SK-N-MC (cell line): Measurements from ENCODE around the gene ORAI3.

Experiments
- DNase-seq: peaks from one replicate; pipeline ENCODE4 v3.0.0-alpha.2; 2011; ENCODE audit warnings: low read depth, low spot score
- H3K27ac ChIP-seq: fragments of 200-600 bp; sonication (generic); 2 replicates; pipeline ENCODE4 v1.5.1; 2016; ENCODE audit warnings: mixed run types
- H3K36me3 ChIP-seq: fragments of 200-600 bp; sonication (generic); 2 replicates; pipeline ENCODE4 v1.6.1; 2017; ENCODE audit warnings: antibody characterized with exemption, low read length, mixed read lengths; ENCODE audit not compliant: insufficient read depth
- H3K4me3 ChIP-seq: fragments of 200-600 bp; sonication (generic); 2 replicates; pipeline ENCODE4 v1.5.1; 2016
- H3K9ac ChIP-seq: fragments of 200-600 bp; sonication (generic); 2 replicates; pipeline ENCODE4 v1.8.0; 2017; ENCODE audit warnings: mixed run types, mixed read lengths; ENCODE audit not compliant: insufficient read length
- H3K9me3 ChIP-seq: fragments of 200-600 bp; sonication (generic); 2 replicates; pipeline ENCODE4 v1.6.1; 2017; ENCODE audit warnings: low read depth, mild to moderate bottlenecking, antibody characterized with exemption, low read length, moderate library complexity, mixed read lengths
- EZH2 ChIP-seq: fragments of 200-600 bp; sonication (generic); IDR thresholded peaks from one replicate; pipeline ENCODE4 v1.6.1; 2017; ENCODE audit warnings: antibody characterized with exemption
- FOXP2 ChIP-seq: optimal IDR thresholded peaks from 2 replicates; pipeline ENCODE3; 2011; ENCODE audit warnings: mild to moderate bottlenecking, moderate library complexity; ENCODE audit not compliant: insufficient read depth; ENCODE audit errors: extremely low read length, control extremely low read depth
- POLR2AphosphoS5 ChIP-seq: IDR thresholded peaks from 2 replicates; pipeline ENCODE4 v1.6.1; 2012; ENCODE audit warnings: mild to moderate bottlenecking, low read depth, low read length, borderline replicate concordance

The ORAI3 gene

DNA sequence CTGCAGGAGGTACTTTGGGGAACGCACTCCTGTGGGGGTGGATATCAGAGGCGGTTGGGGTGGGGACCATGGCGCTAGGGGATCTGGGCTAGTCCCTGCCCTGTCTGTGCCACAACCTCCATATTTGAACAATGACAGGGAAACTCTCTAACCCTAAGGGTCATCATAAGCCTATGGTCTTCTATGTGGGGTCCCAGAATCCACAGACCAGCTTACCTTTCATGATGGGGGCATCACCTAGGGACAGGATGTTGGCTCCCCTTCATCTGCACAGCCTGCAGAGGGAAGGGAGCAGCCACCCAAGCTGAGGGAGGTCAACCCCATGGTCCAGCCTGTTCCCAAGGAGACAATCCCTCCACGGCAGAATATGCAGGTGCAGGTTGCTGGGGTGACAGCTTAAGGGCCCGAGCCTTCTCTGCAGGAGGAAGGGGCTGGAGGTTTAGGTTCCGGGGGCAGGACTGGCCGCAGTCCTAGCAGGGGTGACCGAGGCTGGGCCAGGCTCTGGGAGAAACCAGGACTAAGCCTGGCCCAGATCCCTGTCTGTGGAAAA, 1.7 kb downstream of the ORAI3 start:
- Histone ChIP-seq H3K36me3 (no peaks in the 10 kb centered on the region; the same call in 1 of the 2 replicates), H3K4me3 (no peak overlapping the region), H3K9me3 (no peaks in the 10 kb centered on the region), H3K27ac (no peak overlapping the region), H3K9ac (no peak overlapping the region)
- no peak for DNase-seq
- TF ChIP-seq FOXP2 (no peak), POLR2AphosphoS5 (no peak), EZH2 (no peak)

DNA sequence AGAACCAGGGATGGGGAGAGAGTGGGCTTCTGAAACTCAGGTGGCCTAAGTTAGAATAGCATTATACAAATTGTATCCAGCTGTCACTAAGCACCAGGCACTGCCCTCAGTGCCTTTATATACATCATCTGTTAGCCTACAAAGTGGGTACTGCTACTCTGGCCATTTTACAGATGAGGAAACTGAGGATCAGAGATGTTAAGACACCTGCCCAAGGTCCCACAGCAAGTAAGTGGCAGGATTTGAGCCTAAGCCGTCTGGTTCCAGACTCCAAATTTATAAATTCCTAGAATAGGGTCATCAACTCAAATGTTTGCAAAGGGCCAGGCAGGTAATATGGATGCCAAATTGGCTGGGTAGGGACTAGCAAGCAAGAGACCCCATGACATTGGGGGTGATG, 2.3 kb downstream of the ORAI3 start:
- no peak overlapping the region for H3K4me3 ChIP-seq

DNA sequence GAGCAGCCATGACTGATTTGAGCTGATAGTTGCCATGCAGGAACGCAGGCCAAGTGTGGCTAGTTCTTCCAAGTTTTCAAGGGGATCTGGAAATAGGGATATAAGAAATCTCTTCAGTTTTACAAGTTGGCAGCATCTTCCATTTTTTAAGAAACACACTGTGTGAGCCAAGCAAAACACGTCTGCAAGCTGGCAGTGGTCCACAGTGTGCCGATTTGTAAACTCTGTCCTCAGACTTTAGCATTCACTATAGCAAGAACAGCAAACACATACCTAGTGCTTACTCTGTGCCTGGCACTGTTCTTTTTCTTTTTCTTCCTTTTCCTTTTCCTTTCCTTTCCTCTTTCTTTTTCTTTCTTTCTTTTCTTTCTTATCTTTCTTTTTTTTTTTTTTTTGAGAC, 2.9 kb downstream of the ORAI3 start:
- Histone ChIP-seq H3K9me3 (no peaks in the 10 kb centered on the region), H3K36me3 (no peaks in the 10 kb centered on the region; the same call in 1 of the 2 replicates), H3K4me3 (no peak overlapping the region), H3K27ac (no peak overlapping the region), H3K9ac (no peak overlapping the region)
- no peak for TF ChIP-seq POLR2AphosphoS5
- no peak for TF ChIP-seq EZH2
- TF ChIP-seq FOXP2: no peak
- DNase-seq: no peak

More for the DNA sequence above, 2.3 kb downstream of the ORAI3 start:
- Histone ChIP-seq H3K36me3 (no peaks in the 10 kb centered on the region; the same call in 1 of the 2 replicates), H3K27ac (no peak overlapping the region), H3K9me3 (no peaks in the 10 kb centered on the region), H3K9ac (no peak overlapping the region)
- no peak for DNase-seq
- TF ChIP-seq POLR2AphosphoS5 (no peak), FOXP2 (no peak), EZH2 (no peak)

DNA sequence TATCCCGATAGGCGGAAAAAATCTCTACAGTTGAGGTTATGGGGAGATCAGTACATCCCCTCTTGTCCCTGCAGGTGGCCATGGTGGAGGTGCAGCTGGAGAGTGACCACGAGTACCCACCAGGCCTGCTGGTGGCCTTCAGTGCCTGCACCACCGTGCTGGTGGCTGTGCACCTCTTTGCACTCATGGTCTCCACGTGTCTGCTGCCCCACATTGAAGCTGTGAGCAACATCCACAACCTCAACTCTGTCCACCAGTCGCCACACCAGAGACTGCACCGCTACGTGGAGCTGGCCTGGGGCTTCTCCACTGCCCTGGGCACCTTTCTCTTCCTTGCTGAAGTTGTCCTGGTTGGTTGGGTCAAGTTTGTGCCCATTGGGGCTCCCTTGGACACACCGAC, 4.2 kb downstream of the ORAI3 start:
- Histone ChIP-seq H3K27ac (no peak overlapping the region), H3K9me3 (no peaks in the 10 kb centered on the region), H3K9ac (no peak overlapping the region), H3K4me3 (no peak overlapping the region), H3K36me3 (no peaks in the 10 kb centered on the region)
- DNase-seq: no peak
- TF ChIP-seq EZH2 (no peak), POLR2AphosphoS5 (no peak), FOXP2 (no peak)

DNA sequence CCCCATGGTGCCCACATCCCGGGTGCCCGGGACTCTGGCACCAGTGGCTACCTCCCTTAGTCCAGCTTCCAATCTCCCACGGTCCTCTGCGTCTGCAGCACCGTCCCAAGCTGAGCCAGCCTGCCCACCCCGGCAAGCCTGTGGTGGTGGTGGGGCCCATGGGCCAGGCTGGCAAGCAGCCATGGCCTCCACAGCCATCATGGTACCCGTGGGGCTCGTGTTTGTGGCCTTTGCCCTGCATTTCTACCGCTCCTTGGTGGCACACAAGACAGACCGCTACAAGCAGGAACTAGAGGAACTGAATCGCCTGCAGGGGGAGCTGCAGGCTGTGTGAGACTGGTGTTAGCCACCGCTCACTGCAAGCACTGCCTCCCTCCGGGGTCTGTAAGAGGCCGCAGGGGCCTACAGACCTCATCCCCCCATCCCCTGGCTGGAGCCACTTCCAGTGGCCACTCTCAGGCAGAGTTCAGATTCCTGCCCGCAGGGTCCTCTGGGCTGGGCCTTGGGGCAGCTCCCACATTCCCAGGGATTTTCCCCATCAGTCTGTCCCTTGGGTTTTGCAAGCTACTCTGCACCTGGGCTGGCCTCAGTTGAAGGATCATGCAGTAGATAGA, 4.8 kb downstream of the ORAI3 start:
- no peak overlapping the region for H3K27ac ChIP-seq
- TF ChIP-seq EZH2: no peak
- TF ChIP-seq POLR2AphosphoS5: no peak
- TF ChIP-seq FOXP2: no peak
- peak; percentile 55 for DNase-seq
- no peak overlapping the region for H3K9ac ChIP-seq
- H3K9me3 ChIP-seq: no peaks in the 10 kb centered on the region
- no peak overlapping the region for H3K4me3 ChIP-seq
- H3K36me3 ChIP-seq: no peaks in the 10 kb centered on the region

DNA sequence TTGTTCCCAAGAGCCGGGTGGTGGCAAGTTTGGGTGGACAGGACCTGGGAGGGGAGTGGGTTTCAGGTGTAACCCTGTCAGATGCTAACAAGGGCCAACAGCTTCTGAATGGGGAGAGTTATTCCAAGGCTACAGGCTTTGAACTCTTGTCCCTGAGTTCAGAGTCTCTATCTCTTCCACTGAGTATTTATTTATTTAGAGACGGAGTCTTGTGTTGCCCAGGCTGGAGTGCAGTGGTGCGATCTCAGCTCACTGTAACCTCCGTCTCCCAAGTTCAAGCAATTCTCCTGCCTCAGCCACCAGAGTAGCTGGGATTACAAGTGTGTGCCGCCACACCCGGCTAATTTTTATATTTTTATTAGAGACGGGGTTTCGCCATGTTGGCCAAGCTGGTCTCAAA, 6.1 kb downstream of the ORAI3 start:
- Histone ChIP-seq H3K27ac (no peak overlapping the region), H3K9me3 (no peaks in the 10 kb centered on the region), H3K4me3 (no peak overlapping the region), H3K9ac (no peak overlapping the region), H3K36me3 (peaks cover 13% of the 10 kb centered on the region)
- no peak for DNase-seq
- TF ChIP-seq EZH2: no peak

DNA sequence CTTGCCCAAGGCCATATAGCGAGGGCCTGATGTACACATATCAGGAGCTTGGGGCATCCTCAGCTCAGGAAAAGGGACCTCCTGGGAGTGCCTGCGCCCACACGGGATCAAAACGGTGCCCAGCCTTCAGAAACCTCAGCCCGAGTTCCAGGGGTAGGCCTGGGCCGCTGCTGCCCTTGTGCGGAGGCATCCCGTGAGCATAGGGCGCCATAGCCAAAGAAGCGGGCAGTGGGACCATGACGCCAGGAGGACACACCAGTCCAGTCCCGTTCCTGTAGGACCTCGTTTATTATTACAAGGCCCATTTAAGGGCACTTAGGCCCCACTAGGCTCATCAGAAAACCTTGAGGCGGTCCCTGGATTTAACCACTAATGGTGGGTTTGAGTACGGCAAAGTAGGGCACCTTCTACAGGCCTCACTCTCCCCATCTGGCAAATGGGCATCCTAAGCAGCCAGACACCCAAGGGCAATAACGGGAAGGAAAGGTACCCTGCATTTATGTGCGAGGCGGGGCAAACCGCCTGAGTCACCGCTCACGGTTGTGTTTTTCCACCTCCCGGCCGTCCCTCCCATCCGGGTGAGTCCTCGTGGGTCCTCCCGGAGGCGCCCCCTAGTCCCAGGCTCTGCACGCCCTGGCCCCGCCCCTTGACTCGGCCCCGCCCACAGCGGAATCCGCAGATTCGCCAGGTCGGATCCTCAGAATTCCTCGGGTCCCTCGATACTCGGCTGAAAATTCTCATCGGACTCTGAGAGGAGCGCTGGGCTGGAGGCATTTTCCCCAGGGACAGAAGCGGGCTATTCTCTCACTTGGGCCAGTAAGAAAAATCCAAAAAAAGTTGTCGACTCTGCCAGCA, 8.0 kb downstream of the ORAI3 start:
- Histone ChIP-seq H3K4me3 (peak overlapping the region; percentile 97), H3K9me3 (no peaks in the 10 kb centered on the region), H3K36me3 (peaks cover 31% of the 10 kb centered on the region), H3K27ac (peak overlapping the region; percentile 100), H3K9ac (peak overlapping the region; percentile 100)
- no peak for TF ChIP-seq FOXP2
- peak; percentile 39; the same call in 1 of the 2 replicates for TF ChIP-seq POLR2AphosphoS5
- TF ChIP-seq EZH2: no peak
- no peak for DNase-seq

DNA sequence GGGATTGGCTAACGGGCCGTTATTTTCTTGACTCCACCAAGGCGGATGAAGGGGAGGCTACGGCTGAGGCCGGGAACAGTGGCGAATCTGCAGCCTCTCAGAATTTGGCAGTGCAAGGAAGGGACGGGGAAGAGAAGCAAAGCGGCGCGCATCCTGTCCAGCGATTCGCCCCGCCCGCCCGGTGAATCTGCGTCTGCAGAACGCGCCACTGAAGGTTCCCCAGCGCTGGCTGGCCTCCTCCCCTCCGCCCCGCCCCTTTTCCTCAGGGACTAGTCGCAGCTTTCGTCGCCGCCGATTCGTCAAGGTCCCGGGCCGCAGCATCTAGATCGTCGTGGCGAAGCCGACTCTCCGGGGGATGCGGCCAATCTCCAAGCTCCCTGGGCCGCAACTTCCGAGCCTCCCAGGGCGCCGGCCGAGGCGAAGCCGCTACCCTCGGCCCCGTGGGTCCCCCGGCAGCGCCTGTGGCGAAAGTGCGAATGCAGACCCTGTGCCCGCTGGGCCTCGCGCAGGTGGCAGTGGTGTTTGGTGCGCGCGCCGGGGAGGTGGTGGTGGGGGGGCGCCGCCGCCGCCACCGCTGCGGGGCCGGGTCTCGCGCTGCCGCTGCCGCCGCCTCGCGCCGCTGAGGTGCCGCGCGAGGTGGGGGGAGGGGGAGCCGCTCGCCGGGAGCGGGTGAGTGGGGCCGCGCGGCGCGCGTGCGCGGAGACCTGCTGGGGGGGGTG, 8.7 kb downstream of the ORAI3 start, which contains the start of gene SETD1A:
TSS of gene SETD1A (plus strand) at position 299 of the 719 bp plus-strand sequence. CDS start 978 bp downstream, outside the sequence.
- no peaks in the 10 kb centered on the region for H3K9me3 ChIP-seq
- DNase-seq: peak; percentile 69
- H3K36me3 ChIP-seq: peaks cover 39% of the 10 kb centered on the region
- peak within 1 kb of the TSS; percentile 97 for H3K4me3 ChIP-seq
- peak within 1 kb of the TSS; percentile 100 for H3K27ac ChIP-seq
- no peak for TF ChIP-seq EZH2
- TF ChIP-seq FOXP2: no peak
- peak; percentile 19; the same call in 1 of the 2 replicates for TF ChIP-seq POLR2AphosphoS5
- peak within 1 kb of the TSS; percentile 100 for H3K9ac ChIP-seq
